ENCODE results near the gene KXD1.

- TF ChIP-seq CTCF (IDR thresholded peaks at IDR 0.05 in 2 of 3, conservative IDR thresholded peaks at IDR 0.05 in 1 of 3; ENCODE audit: control insufficient read depth in 2 of 3, extremely low read depth in 1 of 3, insufficient read depth in 1 of 3, low read depth in 3 of 3, low read length in 3 of 3) (no peak), ATF3 (IDR thresholded peaks at IDR 0.05; ENCODE audit: borderline replicate concordance, extremely low read depth, low read depth, low read length) (no peak), CREM (IDR thresholded peaks at IDR 0.05; ENCODE audit: low read depth) (no peak), JUND (IDR thresholded peaks at IDR 0.05; ENCODE audit: low read depth, low read length) (no peak), EP300 (IDR thresholded peaks at IDR 0.05; ENCODE audit: borderline replicate concordance in 1 of 2, control insufficient read depth in 1 of 2, low read depth in 2 of 2, low read length in 2 of 2) (no peak), HDAC6 (IDR thresholded peaks at IDR 0.05; ENCODE audit: unreplicated experiment) (no peak), NFXL1 (IDR thresholded peaks at IDR 0.05; ENCODE audit: borderline replicate concordance) (no peak)
These were observed 34.2 kb downstream of the KXD1 start for GRCh38 chr19:18591735-18592385.
